Panc1 (cell line): ENCODE measurements around the gene KCNMA1. TPM values are rescaled to one million over a fixed set of nuclear protein-coding genes. Genes with fewer than 3 reads are reported as not detected.

Source experiments
- ATAC-seq: fragments of 200-7000 bp; cut with Tn5 transposase; 2 replicates; pipeline ENCODE4 v1.9.1; 2020; ENCODE audit warnings: mild to moderate bottlenecking, moderate library complexity
- BruUV-seq: library from RNA; stranded (reverse); fragments of 400-500 nt; replicated peaks from 2 replicates; lab custom pipeline; 2021; lab: Mats Ljungman, UMichigan
- CTCF ChIA-PET: fragments of 300-600 bp; sonication (Branson Sonifier 250); formaldehyde crosslinking; loops from one replicate; lab custom pipeline; 2022; ENCODE audit warnings: antibody characterized with exemption; lab: Charles Lee
- POLR2A ChIA-PET: fragments of 300-600 bp; sonication (Branson Sonifier 250); formaldehyde crosslinking; loops from one replicate; lab custom pipeline; 2022; ENCODE audit warnings: antibody characterized with exemption; lab: Charles Lee
- DNase-seq: peaks from one replicate; pipeline ENCODE4 v3.0.0-alpha.2; 2010; ENCODE audit warnings: low read depth, low spot score
- H3K27ac ChIP-seq: 2 replicates; pipeline ENCODE4 v1.5.1; 2011; ENCODE audit warnings: mild to moderate bottlenecking, low read length, inconsistent platforms
- H3K27me3 ChIP-seq: fragments of 200-500 bp; sonication (Bioruptor generic); 2 replicates; pipeline ENCODE4 v1.6.0; 2014; ENCODE audit warnings: low read length, inconsistent platforms; ENCODE audit not compliant: control insufficient read depth, insufficient read depth
- H3K36me3 ChIP-seq: fragments of 200-500 bp; sonication (Bioruptor generic); 2 replicates; pipeline ENCODE4 v1.5.1; 2014; ENCODE audit warnings: inconsistent platforms, mild to moderate bottlenecking, low read length, moderate library complexity; ENCODE audit not compliant: control insufficient read depth, insufficient read depth
- H3K4me1 ChIP-seq: 2 replicates; pipeline ENCODE4 v1.5.1; 2011; ENCODE audit warnings: inconsistent platforms, mild to moderate bottlenecking, low read length, moderate library complexity; ENCODE audit not compliant: control insufficient read depth, insufficient read depth
- H3K4me3 ChIP-seq, 2 experiments: 2 replicates each; pipeline ENCODE4 v1.5.1; 2011 to 2012; ENCODE audit warnings: low read depth in 2 of 2, low read length in 2 of 2, mild to moderate bottlenecking in 2 of 2, inconsistent platforms in 1 of 2, moderate library complexity in 1 of 2
- H3K9me3 ChIP-seq: fragments of 200-500 bp; sonication (Bioruptor generic); 2 replicates; pipeline ENCODE4 v1.5.1; 2014; ENCODE audit warnings: low read depth, mild to moderate bottlenecking, inconsistent platforms, low read length, moderate library complexity; ENCODE audit not compliant: control insufficient read depth, insufficient read depth
- POLR2AphosphoS5 ChIP-seq: IDR thresholded peaks from 2 replicates; pipeline ENCODE4 v1.6.1; 2012; ENCODE audit warnings: mild to moderate bottlenecking, low read depth, low read length, moderate library complexity
- SIN3A ChIP-seq: IDR thresholded peaks from 2 replicates; pipeline ENCODE4 v1.6.1; 2012; ENCODE audit warnings: low read depth, mild to moderate bottlenecking, low read length, moderate library complexity, borderline replicate concordance; ENCODE audit not compliant: insufficient read depth
- TCF7L2 ChIP-seq: IDR thresholded peaks from 2 replicates; pipeline ENCODE4 v1.6.1; 2011; ENCODE audit warnings: mild to moderate bottlenecking, low read depth, low read length, inconsistent platforms
- in situ Hi-C: cut with HindIII; loops from 2 replicates; pipeline ENCODE4 v1.10.0; 2016; ENCODE audit warnings: low sequenced_read_pairs, low pct_unique_long_range_greater_than_20kb
- intact Hi-C: fragments of 100-400 bp; cut with micrococcal nuclease; formaldehyde crosslinking; loops from one replicate; pipeline ENCODE4 v1.10.0; 2022; ENCODE audit not compliant: unreplicated experiment
- total RNA-seq: library from RNA; stranded (reverse); gene quantifications from one replicate; pipeline ENCODE4 v1.2.1, GENCODE V29; 2021; ENCODE audit not compliant: unreplicated experiment
- TF ChIP-seq, protein P1 (sequence below), 2 experiments: IDR thresholded peaks; 2 replicates each; pipeline ENCODE4 v1.6.1; 2011 to 2012; ENCODE audit warnings: low read depth in 2 of 2, control low read depth in 1 of 2, low read length in 1 of 2, mild to moderate bottlenecking in 1 of 2, moderate library complexity in 1 of 2; ENCODE audit not compliant: insufficient read depth in 1 of 2
- TF ChIP-seq, protein P2 (sequence below): fragments of 450-650 bp; IDR thresholded peaks from 2 replicates; pipeline ENCODE4 v1.5.1; 2017; ENCODE audit warnings: mild to moderate bottlenecking

Gene KCNMA1
- total RNA-seq, 1 experiment from 2014 or later, result 91.9 TPM

DNA sequence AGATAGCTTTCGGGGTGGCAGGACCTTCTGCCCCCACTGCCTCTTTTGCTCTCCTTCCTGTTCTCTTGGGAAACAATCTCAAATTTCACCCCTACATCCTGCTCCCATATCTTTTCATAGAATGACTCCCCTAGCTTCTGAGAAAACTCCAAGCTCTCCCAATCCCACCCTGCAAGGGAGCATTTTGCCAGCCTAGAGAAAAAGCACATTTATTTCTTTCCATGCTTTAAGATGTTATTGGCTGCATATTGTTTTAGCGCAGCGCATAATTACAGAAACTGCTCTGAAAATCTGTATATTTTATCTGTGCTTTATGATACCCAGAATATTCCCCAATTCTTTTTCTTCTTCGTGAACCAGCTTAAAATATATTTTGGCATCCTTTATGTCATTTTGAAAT lies 601.3 kb downstream of the KCNMA1 start:
- DNase-seq (no peak), ATAC-seq (no peak)
- in situ Hi-C loops, result no loop called here
- intact Hi-C loops, result no loop called here
- Histone ChIP-seq H3K4me3 (no peak overlapping the region), H3K27me3 (no peaks in the 10 kb centered on the region), H3K27ac (no peak overlapping the region), H3K36me3 (0 out of 2 replicates have a peak, but pooled peaks cover 3% of the 10 kb centered on the region), H3K9me3 (no peaks in the 10 kb centered on the region), H3K4me1 (no peaks in the 10 kb centered on the region)
- ChIA-PET CTCF (no interaction called here), POLR2A (no interaction called here)
- TF ChIP-seq SIN3A (no peak), POLR2AphosphoS5 (no peak), TCF7L2 (no peak)
- TF ChIP-seq, protein P1, sequence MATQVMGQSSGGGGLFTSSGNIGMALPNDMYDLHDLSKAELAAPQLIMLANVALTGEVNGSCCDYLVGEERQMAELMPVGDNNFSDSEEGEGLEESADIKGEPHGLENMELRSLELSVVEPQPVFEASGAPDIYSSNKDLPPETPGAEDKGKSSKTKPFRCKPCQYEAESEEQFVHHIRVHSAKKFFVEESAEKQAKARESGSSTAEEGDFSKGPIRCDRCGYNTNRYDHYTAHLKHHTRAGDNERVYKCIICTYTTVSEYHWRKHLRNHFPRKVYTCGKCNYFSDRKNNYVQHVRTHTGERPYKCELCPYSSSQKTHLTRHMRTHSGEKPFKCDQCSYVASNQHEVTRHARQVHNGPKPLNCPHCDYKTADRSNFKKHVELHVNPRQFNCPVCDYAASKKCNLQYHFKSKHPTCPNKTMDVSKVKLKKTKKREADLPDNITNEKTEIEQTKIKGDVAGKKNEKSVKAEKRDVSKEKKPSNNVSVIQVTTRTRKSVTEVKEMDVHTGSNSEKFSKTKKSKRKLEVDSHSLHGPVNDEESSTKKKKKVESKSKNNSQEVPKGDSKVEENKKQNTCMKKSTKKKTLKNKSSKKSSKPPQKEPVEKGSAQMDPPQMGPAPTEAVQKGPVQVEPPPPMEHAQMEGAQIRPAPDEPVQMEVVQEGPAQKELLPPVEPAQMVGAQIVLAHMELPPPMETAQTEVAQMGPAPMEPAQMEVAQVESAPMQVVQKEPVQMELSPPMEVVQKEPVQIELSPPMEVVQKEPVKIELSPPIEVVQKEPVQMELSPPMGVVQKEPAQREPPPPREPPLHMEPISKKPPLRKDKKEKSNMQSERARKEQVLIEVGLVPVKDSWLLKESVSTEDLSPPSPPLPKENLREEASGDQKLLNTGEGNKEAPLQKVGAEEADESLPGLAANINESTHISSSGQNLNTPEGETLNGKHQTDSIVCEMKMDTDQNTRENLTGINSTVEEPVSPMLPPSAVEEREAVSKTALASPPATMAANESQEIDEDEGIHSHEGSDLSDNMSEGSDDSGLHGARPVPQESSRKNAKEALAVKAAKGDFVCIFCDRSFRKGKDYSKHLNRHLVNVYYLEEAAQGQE (IDR thresholded peaks at IDR 0.05; ENCODE audit: insufficient read depth in 1 of 2, low read depth in 2 of 2, low read length in 1 of 2), result no peak
- TF ChIP-seq, protein P2, sequence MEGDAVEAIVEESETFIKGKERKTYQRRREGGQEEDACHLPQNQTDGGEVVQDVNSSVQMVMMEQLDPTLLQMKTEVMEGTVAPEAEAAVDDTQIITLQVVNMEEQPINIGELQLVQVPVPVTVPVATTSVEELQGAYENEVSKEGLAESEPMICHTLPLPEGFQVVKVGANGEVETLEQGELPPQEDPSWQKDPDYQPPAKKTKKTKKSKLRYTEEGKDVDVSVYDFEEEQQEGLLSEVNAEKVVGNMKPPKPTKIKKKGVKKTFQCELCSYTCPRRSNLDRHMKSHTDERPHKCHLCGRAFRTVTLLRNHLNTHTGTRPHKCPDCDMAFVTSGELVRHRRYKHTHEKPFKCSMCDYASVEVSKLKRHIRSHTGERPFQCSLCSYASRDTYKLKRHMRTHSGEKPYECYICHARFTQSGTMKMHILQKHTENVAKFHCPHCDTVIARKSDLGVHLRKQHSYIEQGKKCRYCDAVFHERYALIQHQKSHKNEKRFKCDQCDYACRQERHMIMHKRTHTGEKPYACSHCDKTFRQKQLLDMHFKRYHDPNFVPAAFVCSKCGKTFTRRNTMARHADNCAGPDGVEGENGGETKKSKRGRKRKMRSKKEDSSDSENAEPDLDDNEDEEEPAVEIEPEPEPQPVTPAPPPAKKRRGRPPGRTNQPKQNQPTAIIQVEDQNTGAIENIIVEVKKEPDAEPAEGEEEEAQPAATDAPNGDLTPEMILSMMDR, result no peak
- no TSS peak for BruUV-seq

DNA sequence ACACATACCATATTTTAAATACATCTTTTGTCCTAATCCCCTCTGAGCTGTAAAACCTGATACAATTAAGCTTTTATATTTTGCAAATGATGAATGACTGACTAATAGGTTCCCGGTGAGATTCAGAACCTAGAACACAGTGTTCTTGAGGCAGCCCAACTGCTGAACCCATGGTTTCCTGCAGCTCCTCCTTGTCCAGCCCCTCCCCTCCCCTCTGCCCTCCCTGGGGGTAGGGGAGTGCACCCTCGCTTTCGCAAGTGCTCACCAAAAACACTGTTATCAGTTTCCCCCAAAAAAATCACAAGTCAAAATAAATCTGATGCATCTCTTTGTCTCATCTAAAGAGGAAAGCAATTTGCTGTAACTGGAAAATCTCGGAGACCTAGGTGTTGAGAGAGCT lies 602.8 kb downstream of the KCNMA1 start:
- no peaks in the 10 kb centered on the region for H3K27me3 ChIP-seq
- no peaks in the 10 kb centered on the region for H3K9me3 ChIP-seq
- TF ChIP-seq SIN3A (no peak), TCF7L2 (no peak), POLR2AphosphoS5 (no peak)
- TF ChIP-seq, protein P2, result no peak
- TF ChIP-seq, protein P1 (IDR thresholded peaks at IDR 0.05; ENCODE audit: insufficient read depth in 1 of 2, low read depth in 2 of 2, low read length in 1 of 2), result no peak
- BruUV-seq, result no TSS peak
- no peak for ATAC-seq
- H3K4me3 ChIP-seq, result no peak overlapping the region
- ChIA-PET CTCF (no interaction called here), POLR2A (no interaction called here)
- no peak overlapping the region for H3K27ac ChIP-seq
- H3K4me1 ChIP-seq, result no peaks in the 10 kb centered on the region
- no peak for DNase-seq
- in situ Hi-C loops (no loop called here), intact Hi-C loops (no loop called here)
- H3K36me3 ChIP-seq, result 0 out of 2 replicates have a peak, but pooled peaks cover 3% of the 10 kb centered on the region
